ENCODE results near the gene IL27RA.

GRCh38 chr19:14073261-14073924 is 41.8 kb downstream of the IL27RA start:
- TF ChIP-seq CTCF (conservative IDR thresholded peaks at IDR 0.05; ENCODE audit: low read length) (no peak; the same call in none of the 2 replicates), EZH2phosphoT487 (IDR thresholded peaks at IDR 0.05; ENCODE audit: borderline replicate concordance) (no peak)
